ENCODE results near the gene MRPL12. TPM values are rescaled to one million over a fixed set of nuclear protein-coding genes. Genes with fewer than 3 reads are reported as not detected.
A peak's percentile ranks its signal among the peaks of the same experiment; 100 is the strongest.

The MRPL12 gene
- total and polyA plus RNA-seq, 10 donors, result 36.2 to 160 (median 52.2) TPM

- H3K4me1 ChIP-seq, result peaks cover 18 to 80% (median 40%) of the 10 kb centered on the region in 6 donors
- no peaks in the 10 kb centered on the region for H3K9me3 ChIP-seq
- intact Hi-C loops (cut with DNase I; ENCODE audit: low total_unique reads), result no loop called here
- DNase-seq, result no peak
- peaks cover 0 to 44% (median 27%) of the 10 kb centered on the region in 6 donors for H3K36me3 ChIP-seq
- H3K4me3 ChIP-seq, result peak overlapping the region; percentile 86 to 100 (median 96)
- WGBS, 5 donors, result 37 to 53% (median 45%) methylated on average over 10 to 30 of the region's 30 CpGs
- peak overlapping the region; percentile 93 to 97 (median 96) for H3K27ac ChIP-seq
- H3K27me3 ChIP-seq (replicated peaks in 1 of 7), result no peaks in the 10 kb centered on the region
- TF ChIP-seq CTCF (IDR thresholded peaks at IDR 0.05 in 8 of 11, conservative IDR thresholded peaks at IDR 0.05 in 3 of 11) (no peak), POLR2AphosphoS5 (IDR thresholded peaks at IDR 0.05) (no peak), POLR2A (IDR thresholded peaks at IDR 0.05) (no peak)
Observed at GRCh38 chr17:81665205-81666091, 37.7 kb upstream of the MRPL12 start.

GRCh38 chr17:81666092-81666341 lies 37.1 kb upstream of the MRPL12 start:
- peaks cover 18 to 80% (median 40%) of the 10 kb centered on the region in 6 donors for H3K4me1 ChIP-seq
- TF ChIP-seq POLR2A (IDR thresholded peaks at IDR 0.05), result no peak
- no peak for TF ChIP-seq CTCF (IDR thresholded peaks at IDR 0.05 in 8 of 11, conservative IDR thresholded peaks at IDR 0.05 in 3 of 11)
- no peak for TF ChIP-seq POLR2AphosphoS5 (IDR thresholded peaks at IDR 0.05)
- no peaks in the 10 kb centered on the region for H3K27me3 ChIP-seq (replicated peaks in 1 of 7)
- 0 to 1% (median 1%) methylated on average over 7 to 16 of the region's 16 CpGs for WGBS, 5 donors
- H3K4me3 ChIP-seq, result peak overlapping the region; percentile 86 to 100 (median 96)
- intact Hi-C loops (cut with DNase I; ENCODE audit: low total_unique reads), result no loop called here
- no peaks in the 10 kb centered on the region for H3K9me3 ChIP-seq
- peaks cover 0 to 50% (median 31%) of the 10 kb centered on the region in 6 donors for H3K36me3 ChIP-seq
- DNase-seq, result no peak
- peak overlapping the region; percentile 93 to 97 (median 96) for H3K27ac ChIP-seq

- DNase-seq, result peak; percentile 98
- no peaks in the 10 kb centered on the region for H3K27me3 ChIP-seq (replicated peaks in 1 of 7)
- H3K9me3 ChIP-seq, result no peaks in the 10 kb centered on the region
- 0 to 1% (median 0%) methylated on average over 36 to 96 of the region's 96 CpGs for WGBS, 5 donors
- H3K4me3 ChIP-seq, result peak within 1 kb of the TSS; percentile 86 to 100 (median 96)
- H3K36me3 ChIP-seq, result peaks cover 0 to 55% (median 36%) of the 10 kb centered on the region in 6 donors
- TF ChIP-seq CTCF (IDR thresholded peaks at IDR 0.05 in 8 of 11, conservative IDR thresholded peaks at IDR 0.05 in 3 of 11) (peak in 1 of 11 experiments; percentile 7), POLR2AphosphoS5 (IDR thresholded peaks at IDR 0.05) (peak; percentile 99), POLR2A (IDR thresholded peaks at IDR 0.05) (peak in 2 of 3 donors; percentile 59 to 73)
- H3K27ac ChIP-seq, result peak within 1 kb of the TSS; percentile 93 to 97 (median 96)
- H3K4me1 ChIP-seq, result peaks cover 18 to 80% (median 40%) of the 10 kb centered on the region in 6 donors
- intact Hi-C loops (cut with DNase I; ENCODE audit: low total_unique reads), result no loop called here
Observed at GRCh38 chr17:81666342-81667191, 36.6 kb upstream of the MRPL12 start, which contains the start of the genes CCDC137 and OXLD1. Gene CCDC137 (plus strand): TSS chr17:81666737. CDS start chr17:81666767, 30 bp downstream. Gene OXLD1 (minus strand): TSS chr17:81666605. CDS start chr17:81666577, 28 bp downstream.
